T-helper 17 cell (primary cell): Measurements from ENCODE around the gene FAM3D. TPM values are rescaled to one million over a fixed set of nuclear protein-coding genes. Genes with fewer than 3 reads are reported as not detected.

Source experiments
- ATAC-seq: fragments of 150-1000 bp; cut with Tn5 transposase; 2 replicates; pipeline ENCODE4 v1.10.0; 2021; ENCODE audit warnings: mild to moderate bottlenecking, moderate library complexity
- DNase-seq, 3 donors: peaks; one replicate each; pipeline versions ENCODE4 v3.0.0 to v3.0.0-alpha.2; 2020 to 2021
- H3K9me3 ChIP-seq: one replicate; pipeline ENCODE4 v1.7.0; 2013; ENCODE audit warnings: low read length, mild to moderate bottlenecking; ENCODE audit not compliant: control insufficient read depth, poor library complexity, severe bottlenecking
- H3K27ac Mint-ChIP-seq: one replicate; pipeline ENCODE4 v1.8.0; 2022; ENCODE audit warnings: mild to moderate bottlenecking, moderate library complexity, mixed read lengths
- H3K27me3 Mint-ChIP-seq: one replicate; pipeline ENCODE4 v1.8.0; 2022; ENCODE audit warnings: mixed read lengths
- H3K36me3 Mint-ChIP-seq: one replicate; pipeline ENCODE4 v1.8.0; 2022; ENCODE audit warnings: low read depth, mixed read lengths
- H3K4me1 Mint-ChIP-seq: one replicate; pipeline ENCODE4 v1.8.0; 2022; ENCODE audit warnings: mild to moderate bottlenecking, mixed read lengths
- H3K4me3 Mint-ChIP-seq: one replicate; pipeline ENCODE4 v1.8.0; 2022; ENCODE audit warnings: mild to moderate bottlenecking, moderate library complexity, mixed read lengths
- total RNA-seq, 4 donors: library from RNA in 2 of 4; stranded (reverse) in 2 of 4; gene quantifications; one replicate each; pipeline ENCODE4 v1.2.3 and lab custom pipeline; 2022 to 2026

Gene FAM3D
- total RNA-seq, 2 donors from 2014 or later = not detected

- Mint-ChIP-seq H3K4me1 (no peaks in the 10 kb centered on the region), H3K27ac (no peak overlapping the region), H3K36me3 (no peaks in the 10 kb centered on the region), H3K27me3 (no peaks in the 10 kb centered on the region), H3K4me3 (no peak overlapping the region)
- no peaks in the 10 kb centered on the region for H3K9me3 ChIP-seq
- ATAC-seq (no peak), DNase-seq (no peak)
Observed at GRCh38 chr3:58608648-58609047, 57.9 kb downstream of the FAM3D start.

- DNase-seq = no peak
- H3K36me3 Mint-ChIP-seq = no peaks in the 10 kb centered on the region
- no peak for ATAC-seq
Observed at GRCh38 chr3:58607816-58608215, 58.8 kb downstream of the FAM3D start.

GRCh38 chr3:58606693-58607092 is 59.9 kb downstream of the FAM3D start:
- Mint-ChIP-seq H3K4me1 (no peaks in the 10 kb centered on the region), H3K4me3 (no peak overlapping the region), H3K36me3 (no peaks in the 10 kb centered on the region), H3K27ac (no peak overlapping the region), H3K27me3 (peaks cover 14% of the 10 kb centered on the region)
- no peaks in the 10 kb centered on the region for H3K9me3 ChIP-seq
- DNase-seq = no peak
- ATAC-seq = no peak

More at GRCh38 chr3:58607816-58608215, 58.8 kb downstream of the FAM3D start:
- H3K4me3 Mint-ChIP-seq = no peak overlapping the region
- no peaks in the 10 kb centered on the region for H3K9me3 ChIP-seq
- no peak overlapping the region for H3K27ac Mint-ChIP-seq
- peaks cover 6% of the 10 kb centered on the region for H3K27me3 Mint-ChIP-seq
- no peaks in the 10 kb centered on the region for H3K4me1 Mint-ChIP-seq

- Mint-ChIP-seq H3K27ac (no peak overlapping the region), H3K27me3 (peaks cover 29% of the 10 kb centered on the region), H3K4me3 (no peak overlapping the region), H3K4me1 (no peaks in the 10 kb centered on the region), H3K36me3 (no peaks in the 10 kb centered on the region)
- DNase-seq (no peak), ATAC-seq (no peak)
- H3K9me3 ChIP-seq = no peaks in the 10 kb centered on the region
Observed at GRCh38 chr3:58604031-58604430, 62.5 kb downstream of the FAM3D start.

GRCh38 chr3:58603606-58604005 is 63.0 kb downstream of the FAM3D start:
- DNase-seq (no peak), ATAC-seq (no peak)
- Mint-ChIP-seq H3K36me3 (no peaks in the 10 kb centered on the region), H3K4me1 (no peaks in the 10 kb centered on the region), H3K27me3 (peaks cover 29% of the 10 kb centered on the region), H3K4me3 (no peak overlapping the region), H3K27ac (no peak overlapping the region)
- H3K9me3 ChIP-seq = no peaks in the 10 kb centered on the region

- H3K4me1 Mint-ChIP-seq = no peaks in the 10 kb centered on the region
Observed at GRCh38 chr3:58597770-58598310, 68.7 kb downstream of the FAM3D start.

GRCh38 chr3:58596834-58597518 is 69.6 kb downstream of the FAM3D start:
- ATAC-seq = no peak
- no peak overlapping the region for H3K4me3 Mint-ChIP-seq

More at GRCh38 chr3:58597770-58598310, 68.7 kb downstream of the FAM3D start:
- no peaks in the 10 kb centered on the region for H3K9me3 ChIP-seq
- no peaks in the 10 kb centered on the region for H3K36me3 Mint-ChIP-seq
- peaks cover 23% of the 10 kb centered on the region for H3K27me3 Mint-ChIP-seq
- no peak overlapping the region for H3K4me3 Mint-ChIP-seq
- no peak for DNase-seq
- no peak for ATAC-seq
- no peak overlapping the region for H3K27ac Mint-ChIP-seq

GRCh38 chr3:58594117-58594516 is 72.5 kb downstream of the FAM3D start:
- no peak for ATAC-seq
- H3K4me1 Mint-ChIP-seq = no peaks in the 10 kb centered on the region
- H3K27ac Mint-ChIP-seq = no peak overlapping the region
- no peaks in the 10 kb centered on the region for H3K36me3 Mint-ChIP-seq
- no peak overlapping the region for H3K4me3 Mint-ChIP-seq
- DNase-seq = no peak
- no peaks in the 10 kb centered on the region for H3K9me3 ChIP-seq
- no peaks in the 10 kb centered on the region for H3K27me3 Mint-ChIP-seq

More at GRCh38 chr3:58596834-58597518, 69.6 kb downstream of the FAM3D start:
- no peak overlapping the region for H3K27ac Mint-ChIP-seq
- H3K4me1 Mint-ChIP-seq = no peaks in the 10 kb centered on the region
- peaks cover 18% of the 10 kb centered on the region for H3K27me3 Mint-ChIP-seq
- no peaks in the 10 kb centered on the region for H3K9me3 ChIP-seq
- H3K36me3 Mint-ChIP-seq = no peaks in the 10 kb centered on the region
- DNase-seq = no peak

GRCh38 chr3:58591517-58592510 is 74.8 kb downstream of the FAM3D start:
- H3K27me3 Mint-ChIP-seq = peaks cover 20% of the 10 kb centered on the region
- no peaks in the 10 kb centered on the region for H3K9me3 ChIP-seq
- no peaks in the 10 kb centered on the region for H3K36me3 Mint-ChIP-seq
- DNase-seq (no peak), ATAC-seq (no peak)
- H3K4me3 Mint-ChIP-seq = no peak overlapping the region
- no peaks in the 10 kb centered on the region for H3K4me1 Mint-ChIP-seq
- H3K27ac Mint-ChIP-seq = no peak overlapping the region

GRCh38 chr3:58588030-58588614 is 78.5 kb downstream of the FAM3D start:
- no peak for DNase-seq
- H3K27me3 Mint-ChIP-seq = peaks cover 46% of the 10 kb centered on the region
- no peak for ATAC-seq
- no peaks in the 10 kb centered on the region for H3K9me3 ChIP-seq
- H3K27ac Mint-ChIP-seq = no peak overlapping the region
- no peak overlapping the region for H3K4me3 Mint-ChIP-seq
- H3K36me3 Mint-ChIP-seq = peaks cover 5% of the 10 kb centered on the region
- H3K4me1 Mint-ChIP-seq = peaks cover 19% of the 10 kb centered on the region

- H3K9me3 ChIP-seq = no peaks in the 10 kb centered on the region
- H3K36me3 Mint-ChIP-seq = peaks cover 5% of the 10 kb centered on the region
- no peak overlapping the region for H3K27ac Mint-ChIP-seq
- H3K4me1 Mint-ChIP-seq = peaks cover 19% of the 10 kb centered on the region
- ATAC-seq = no peak
- peaks cover 47% of the 10 kb centered on the region for H3K27me3 Mint-ChIP-seq
- no peak for DNase-seq
- no peak overlapping the region for H3K4me3 Mint-ChIP-seq
Observed at GRCh38 chr3:58586776-58587192, 79.8 kb downstream of the FAM3D start.

- peaks cover 53% of the 10 kb centered on the region for H3K27me3 Mint-ChIP-seq
- peaks cover 19% of the 10 kb centered on the region for H3K4me1 Mint-ChIP-seq
Observed at GRCh38 chr3:58585994-58586393, 80.6 kb downstream of the FAM3D start.

More at GRCh38 chr3:58585994-58586393, 80.6 kb downstream of the FAM3D start:
- no peak for ATAC-seq
- H3K36me3 Mint-ChIP-seq = peaks cover 5% of the 10 kb centered on the region
- no peaks in the 10 kb centered on the region for H3K9me3 ChIP-seq
- DNase-seq = no peak
- H3K4me3 Mint-ChIP-seq = peak overlapping the region; percentile 92
- H3K27ac Mint-ChIP-seq = peak overlapping the region; percentile 3
